Spleen (tissue), 11 donors: ENCODE measurements around the gene ANKRD35. TPM values are rescaled to one million over a fixed set of nuclear protein-coding genes. Genes with fewer than 3 reads are reported as not detected.

ENCODE experiments used
- DNase-seq: peaks from one replicate; pipeline ENCODE4 v3.0.0-alpha.2; 2020
- H3K27ac ChIP-seq, 8 donors: fragments of 200-600 bp; sonication (generic) in 7 of 8; 1 replicate in 4 of 8; 2 replicates in 4 of 8; pipeline versions ENCODE4 v1.5.0 to v1.8.0; 2016 to 2021; ENCODE audit warnings: inconsistent platforms in 4 of 8, mild to moderate bottlenecking in 4 of 8, moderate library complexity in 1 of 8
- H3K27me3 ChIP-seq, 7 donors: fragments of 200-600 bp; sonication (generic) in 6 of 7; replicated peaks in 1 of 7; 1 replicate in 4 of 7; 2 replicates in 3 of 7; pipeline versions ENCODE4 v1.5.0 to v1.8.0; 2016 to 2021; ENCODE audit warnings: inconsistent platforms in 3 of 7, mild to moderate bottlenecking in 1 of 7
- H3K36me3 ChIP-seq, 6 donors: fragments of 200-600 bp; sonication (generic) in 5 of 6; 1 replicate in 4 of 6; 2 replicates in 2 of 6; pipeline versions ENCODE4 v1.5.0 to v1.8.0; 2016 to 2021; ENCODE audit warnings: inconsistent platforms in 2 of 6
- H3K4me1 ChIP-seq, 6 donors: fragments of 200-600 bp; sonication (generic) in 5 of 6; 1 replicate in 3 of 6; 2 replicates in 3 of 6; pipeline versions ENCODE4 v1.5.0 to v1.8.0; 2016 to 2021; ENCODE audit warnings: inconsistent platforms in 3 of 6
- H3K4me3 ChIP-seq, 8 donors: fragments of 200-600 bp; sonication (generic) in 7 of 8; 1 replicate in 4 of 8; 2 replicates in 4 of 8; pipeline versions ENCODE4 v1.5.0 to v1.8.0; 2016 to 2021; ENCODE audit warnings: inconsistent platforms in 4 of 8, mild to moderate bottlenecking in 4 of 8, moderate library complexity in 2 of 8
- H3K9me3 ChIP-seq, 8 donors: fragments of 200-600 bp; sonication (generic) in 7 of 8; 1 replicate in 4 of 8; 2 replicates in 4 of 8; pipeline versions ENCODE4 v1.5.0 to v1.8.0; 2016 to 2021; ENCODE audit warnings: inconsistent platforms in 4 of 8
- POLR2A ChIP-seq, 3 donors: fragments of 450-650 bp; IDR thresholded peaks; one replicate each; pipeline ENCODE4 v1.5.1; 2017; ENCODE audit warnings: antibody characterized with exemption in 3 of 3, mild to moderate bottlenecking in 1 of 3
- POLR2AphosphoS5 ChIP-seq, 3 donors: sonication (generic); formaldehyde crosslinking; IDR thresholded peaks; one replicate each; pipeline ENCODE4 v1.5.1; 2017; ENCODE audit warnings: antibody characterized with exemption in 3 of 3
- WGBS, 5 donors: extraction: QIAGEN DNeasy Blood & Tissue Kit in 3 of 5; methylation state at CpG; one replicate each; pipeline versions ENCODE4 v1.1.5 to v1.1.7; 2013 to 2018; 5-methylcytosine and 5-hydroxymethylcytosine counted together
- intact Hi-C: fragments of 100-400 bp; cut with DNase I; formaldehyde crosslinking; loops from one replicate; pipeline ENCODE4 v1.15.0; 2023; ENCODE audit warnings: low total_unique reads
- polyA plus RNA-seq, 3 donors: library from polyadenylated mRNA; stranded (reverse); fragments of 200-250 nt; gene quantifications; one replicate each; pipeline ENCODE4 v1.2.1, GENCODE V29; 2013
- total RNA-seq, 7 donors: library from RNA; depleted of rRNA in 3 of 7; stranded (reverse); fragments of >200 nt in 3 of 7; fragmentation: NEBNext Ultra II Directional in 4 of 7; extraction: Animal tissue kit (Norgen Biotek cat#: 25700) in 4 of 7; gene quantifications; one replicate each; pipeline versions ENCODE4 v1.1.0 to v1.2.1, GENCODE V29; 2016 to 2021
- TF ChIP-seq, protein P1 (sequence below), 11 experiments: fragments of 200-600 bp in 7 of 11; fragments of 450-650 bp in 4 of 11; sonication (generic) in 4 of 11; IDR thresholded peaks in 8 of 11; conservative IDR thresholded peaks in 3 of 11; 1 replicate in 7 of 11; 2 replicates in 4 of 11; pipeline versions ENCODE4 v1.4.0 to v1.8.0; 2016 to 2021; ENCODE audit warnings: antibody characterized with exemption in 11 of 11, inconsistent platforms in 4 of 11, mild to moderate bottlenecking in 1 of 11
- donor health status: healthy with polysubstance abuse.
- donor health status: DM: no; HTN: no; CAD: no; lungs with moderate emphysema.
- donor health status: DM: no; HTN: no; CAD: no.
- donor health status: Bipolar disorder and iron deficiency.
- donor health status: healthy.
- donor health status: DM: no; HTN: no; CAD: no.
- donor health status: DM: yes; HTN: yes; CAD: no.

ANKRD35 gene
- total and polyA plus RNA-seq, 10 donors: 0.26 to 1.3 (median 0.49) TPM

DNA sequence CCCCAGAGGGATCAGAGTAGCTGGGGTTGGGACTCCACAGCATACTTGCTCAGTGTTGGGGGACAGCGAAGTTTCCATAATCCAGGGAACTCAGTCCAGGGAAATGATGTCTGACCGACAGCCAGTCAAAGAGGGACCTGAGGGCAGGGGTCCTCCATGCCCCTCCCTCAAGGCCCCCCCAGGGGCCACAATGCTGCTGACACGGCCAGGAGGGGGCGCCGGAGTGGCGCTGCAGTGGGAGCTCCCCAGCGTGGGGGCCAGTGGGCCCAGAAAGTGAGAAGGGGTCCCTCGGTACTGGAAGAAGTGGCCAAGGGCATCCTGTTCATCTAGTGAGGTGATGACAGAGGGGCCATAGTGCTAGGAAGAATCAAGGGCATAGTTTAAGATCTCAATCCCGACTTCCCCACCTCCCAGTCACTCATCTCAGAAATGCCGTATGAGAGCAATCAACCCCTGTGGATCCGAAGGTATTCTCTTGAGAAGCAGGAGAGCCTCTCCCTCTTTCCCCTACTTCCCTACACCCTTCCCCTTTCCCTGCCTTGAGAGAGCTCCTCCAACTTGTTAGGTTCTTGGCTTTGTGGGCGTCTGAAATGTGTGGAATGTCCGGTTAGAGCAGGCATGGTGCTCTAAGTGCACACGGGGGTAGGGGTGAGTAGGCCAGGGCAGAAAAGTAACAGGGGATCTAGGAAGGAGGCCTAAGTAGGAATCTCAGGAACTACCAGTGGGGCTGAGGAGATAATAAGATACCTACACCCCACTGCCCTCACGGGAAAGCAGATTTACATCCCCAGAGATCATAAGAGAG lies 36.1 kb downstream of the ANKRD35 start:
- H3K27me3 ChIP-seq: no peaks in the 10 kb centered on the region
- DNase-seq: no peak
- peaks cover 4 to 73% (median 48%) of the 10 kb centered on the region in 6 donors for H3K36me3 ChIP-seq
- intact Hi-C loops: loop anchor here (5.0 kb wide), 1 partner anchor 163 kb away; no protein-coding TSS in a partner anchor
- no peaks in the 10 kb centered on the region for H3K9me3 ChIP-seq
- WGBS, 5 donors: 81 to 88% (median 87%) methylated on average over 15 of the region's 15 CpGs
- peak overlapping the region in 1 of 8 donors; percentile 3 for H3K27ac ChIP-seq
- H3K4me3 ChIP-seq: no peak overlapping the region
- TF ChIP-seq, protein P1, sequence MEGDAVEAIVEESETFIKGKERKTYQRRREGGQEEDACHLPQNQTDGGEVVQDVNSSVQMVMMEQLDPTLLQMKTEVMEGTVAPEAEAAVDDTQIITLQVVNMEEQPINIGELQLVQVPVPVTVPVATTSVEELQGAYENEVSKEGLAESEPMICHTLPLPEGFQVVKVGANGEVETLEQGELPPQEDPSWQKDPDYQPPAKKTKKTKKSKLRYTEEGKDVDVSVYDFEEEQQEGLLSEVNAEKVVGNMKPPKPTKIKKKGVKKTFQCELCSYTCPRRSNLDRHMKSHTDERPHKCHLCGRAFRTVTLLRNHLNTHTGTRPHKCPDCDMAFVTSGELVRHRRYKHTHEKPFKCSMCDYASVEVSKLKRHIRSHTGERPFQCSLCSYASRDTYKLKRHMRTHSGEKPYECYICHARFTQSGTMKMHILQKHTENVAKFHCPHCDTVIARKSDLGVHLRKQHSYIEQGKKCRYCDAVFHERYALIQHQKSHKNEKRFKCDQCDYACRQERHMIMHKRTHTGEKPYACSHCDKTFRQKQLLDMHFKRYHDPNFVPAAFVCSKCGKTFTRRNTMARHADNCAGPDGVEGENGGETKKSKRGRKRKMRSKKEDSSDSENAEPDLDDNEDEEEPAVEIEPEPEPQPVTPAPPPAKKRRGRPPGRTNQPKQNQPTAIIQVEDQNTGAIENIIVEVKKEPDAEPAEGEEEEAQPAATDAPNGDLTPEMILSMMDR (IDR thresholded peaks at IDR 0.05 in 8 of 11, conservative IDR thresholded peaks at IDR 0.05 in 3 of 11): peak in 3 of 11 experiments; percentile 16 to 20 (median 18)
- TF ChIP-seq POLR2AphosphoS5 (IDR thresholded peaks at IDR 0.05) (peak in 1 of 3 donors; percentile 39), POLR2A (IDR thresholded peaks at IDR 0.05) (no peak)
- peaks cover 10 to 20% (median 18%) of the 10 kb centered on the region in 6 donors for H3K4me1 ChIP-seq

DNA sequence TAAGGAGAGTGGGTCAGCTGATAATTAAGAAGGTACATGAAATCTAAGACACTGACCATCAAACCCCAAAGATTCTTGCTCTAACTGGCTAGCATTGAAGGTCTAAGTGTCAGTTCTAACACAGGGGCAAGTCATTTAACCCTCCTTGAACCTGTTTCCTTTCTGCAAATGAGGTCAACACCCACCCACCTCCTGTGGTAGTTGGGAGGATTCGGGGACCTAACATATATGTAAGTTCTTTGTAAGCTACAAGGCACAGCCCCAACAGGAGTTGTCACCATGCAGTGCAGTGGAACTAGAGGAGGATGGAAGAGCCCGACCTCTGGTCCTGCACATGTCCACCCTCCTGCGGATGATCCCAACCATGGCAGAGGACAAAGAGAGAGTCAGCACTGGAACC lies 37.8 kb downstream of the ANKRD35 start:
- intact Hi-C loops: loop anchor here (5.0 kb wide), 1 partner anchor 164 kb away; no protein-coding TSS in a partner anchor
- H3K4me1 ChIP-seq: peaks cover 10 to 27% (median 20%) of the 10 kb centered on the region in 6 donors
- H3K27ac ChIP-seq: peak overlapping the region in 1 of 8 donors; percentile 9
- peaks cover 4 to 62% (median 36%) of the 10 kb centered on the region in 6 donors for H3K36me3 ChIP-seq
- H3K27me3 ChIP-seq: no peaks in the 10 kb centered on the region
- no peak overlapping the region for H3K4me3 ChIP-seq
- 75 to 85% (median 76%) methylated on average over 3 of the region's 3 CpGs for WGBS, 5 donors
- no peaks in the 10 kb centered on the region for H3K9me3 ChIP-seq
- no peak for TF ChIP-seq POLR2A (IDR thresholded peaks at IDR 0.05)
- TF ChIP-seq, protein P1 (IDR thresholded peaks at IDR 0.05 in 8 of 11, conservative IDR thresholded peaks at IDR 0.05 in 3 of 11): no peak
- DNase-seq: no peak

DNA sequence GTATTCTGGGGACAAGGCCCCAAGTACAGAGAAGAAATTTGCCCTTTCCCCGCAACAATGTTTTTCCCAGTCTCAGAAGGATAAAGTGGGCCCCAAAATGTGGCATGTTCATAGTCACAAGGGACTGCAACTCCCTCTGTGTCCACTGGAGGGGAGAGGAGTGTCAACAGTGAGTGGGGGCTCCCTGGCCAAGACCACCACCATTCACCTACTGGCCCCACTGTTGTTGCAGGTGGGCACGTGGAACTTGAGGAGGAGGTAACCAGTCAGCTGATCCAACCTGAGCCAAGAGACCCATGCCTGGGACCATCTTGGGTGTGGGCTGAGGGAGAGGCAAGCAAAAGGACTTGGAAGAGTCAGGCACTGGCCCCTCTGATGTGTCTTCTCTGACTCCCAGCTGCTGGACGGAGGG lies 39.5 kb downstream of the ANKRD35 start:
- no peaks in the 10 kb centered on the region for H3K27me3 ChIP-seq
- peaks cover 5 to 62% (median 45%) of the 10 kb centered on the region in 6 donors for H3K36me3 ChIP-seq
- peaks cover 10 to 27% (median 20%) of the 10 kb centered on the region in 6 donors for H3K4me1 ChIP-seq
- H3K9me3 ChIP-seq: no peaks in the 10 kb centered on the region
- peak overlapping the region; percentile 42 to 75 (median 54) for H3K4me3 ChIP-seq
- WGBS, 5 donors: 35 to 57% (median 55%) methylated on average over 3 of the region's 3 CpGs
- H3K27ac ChIP-seq: peak overlapping the region; percentile 73 to 90 (median 86)
- no peak for DNase-seq
- intact Hi-C loops: loop anchor here (5.0 kb wide), 1 partner anchor 166 kb away; no protein-coding TSS in a partner anchor
- TF ChIP-seq POLR2A (IDR thresholded peaks at IDR 0.05): no peak
- TF ChIP-seq, protein P1 (IDR thresholded peaks at IDR 0.05 in 8 of 11, conservative IDR thresholded peaks at IDR 0.05 in 3 of 11): peak in 10 of 11 experiments; percentile 20 to 75 (median 54)
- TF ChIP-seq POLR2AphosphoS5 (IDR thresholded peaks at IDR 0.05): peak in 1 of 3 donors; percentile 25
